Spleen (tissue), 11 donors: ENCODE results near the gene CENPP. TPM values are rescaled to one million over a fixed set of nuclear protein-coding genes. Genes with fewer than 3 reads are reported as not detected.

ENCODE experiments used
- DNase-seq: peaks from one replicate; pipeline ENCODE4 v3.0.0-alpha.2; 2020
- H3K27ac ChIP-seq, 8 donors: fragments of 200-600 bp; sonication (generic) in 7 of 8; 1 replicate in 4 of 8; 2 replicates in 4 of 8; pipeline versions ENCODE4 v1.5.0 to v1.8.0; 2016 to 2021; ENCODE audit warnings: inconsistent platforms in 4 of 8, mild to moderate bottlenecking in 4 of 8, moderate library complexity in 1 of 8
- H3K27me3 ChIP-seq, 7 donors: fragments of 200-600 bp; sonication (generic) in 6 of 7; replicated peaks in 1 of 7; 1 replicate in 4 of 7; 2 replicates in 3 of 7; pipeline versions ENCODE4 v1.5.0 to v1.8.0; 2016 to 2021; ENCODE audit warnings: inconsistent platforms in 3 of 7, mild to moderate bottlenecking in 1 of 7
- H3K36me3 ChIP-seq, 6 donors: fragments of 200-600 bp; sonication (generic) in 5 of 6; 1 replicate in 4 of 6; 2 replicates in 2 of 6; pipeline versions ENCODE4 v1.5.0 to v1.8.0; 2016 to 2021; ENCODE audit warnings: inconsistent platforms in 2 of 6
- H3K4me1 ChIP-seq, 6 donors: fragments of 200-600 bp; sonication (generic) in 5 of 6; 1 replicate in 3 of 6; 2 replicates in 3 of 6; pipeline versions ENCODE4 v1.5.0 to v1.8.0; 2016 to 2021; ENCODE audit warnings: inconsistent platforms in 3 of 6
- H3K4me3 ChIP-seq, 8 donors: fragments of 200-600 bp; sonication (generic) in 7 of 8; 1 replicate in 4 of 8; 2 replicates in 4 of 8; pipeline versions ENCODE4 v1.5.0 to v1.8.0; 2016 to 2021; ENCODE audit warnings: inconsistent platforms in 4 of 8, mild to moderate bottlenecking in 4 of 8, moderate library complexity in 2 of 8
- H3K9me3 ChIP-seq, 8 donors: fragments of 200-600 bp; sonication (generic) in 7 of 8; 1 replicate in 4 of 8; 2 replicates in 4 of 8; pipeline versions ENCODE4 v1.5.0 to v1.8.0; 2016 to 2021; ENCODE audit warnings: inconsistent platforms in 4 of 8
- CTCF ChIP-seq, 11 experiments: fragments of 200-600 bp in 7 of 11; fragments of 450-650 bp in 4 of 11; sonication (generic) in 4 of 11; IDR thresholded peaks in 8 of 11; conservative IDR thresholded peaks in 3 of 11; 1 replicate in 7 of 11; 2 replicates in 4 of 11; pipeline versions ENCODE4 v1.4.0 to v1.8.0; 2016 to 2021; ENCODE audit warnings: antibody characterized with exemption in 11 of 11, inconsistent platforms in 4 of 11, mild to moderate bottlenecking in 1 of 11
- POLR2A ChIP-seq, 3 donors: fragments of 450-650 bp; IDR thresholded peaks; one replicate each; pipeline ENCODE4 v1.5.1; 2017; ENCODE audit warnings: antibody characterized with exemption in 3 of 3, mild to moderate bottlenecking in 1 of 3
- POLR2AphosphoS5 ChIP-seq, 3 donors: sonication (generic); formaldehyde crosslinking; IDR thresholded peaks; one replicate each; pipeline ENCODE4 v1.5.1; 2017; ENCODE audit warnings: antibody characterized with exemption in 3 of 3
- WGBS, 5 donors: extraction: QIAGEN DNeasy Blood & Tissue Kit in 3 of 5; methylation state at CpG; one replicate each; pipeline versions ENCODE4 v1.1.5 to v1.1.7; 2013 to 2018; 5-methylcytosine and 5-hydroxymethylcytosine counted together
- intact Hi-C: fragments of 100-400 bp; cut with DNase I; formaldehyde crosslinking; loops from one replicate; pipeline ENCODE4 v1.15.0; 2023; ENCODE audit warnings: low total_unique reads
- polyA plus RNA-seq, 3 donors: library from polyadenylated mRNA; stranded (reverse); fragments of 200-250 nt; gene quantifications; one replicate each; pipeline ENCODE4 v1.2.1, GENCODE V29; 2013
- total RNA-seq, 7 donors: library from RNA; depleted of rRNA in 3 of 7; stranded (reverse); fragments of >200 nt in 3 of 7; fragmentation: NEBNext Ultra II Directional in 4 of 7; extraction: Animal tissue kit (Norgen Biotek cat#: 25700) in 4 of 7; gene quantifications; one replicate each; pipeline versions ENCODE4 v1.1.0 to v1.2.1, GENCODE V29; 2016 to 2021
- donor health status: healthy with polysubstance abuse.
- donor health status: DM: no; HTN: no; CAD: no; lungs with moderate emphysema.
- donor health status: DM: no; HTN: no; CAD: no.
- donor health status: Bipolar disorder and iron deficiency.
- donor health status: healthy.
- donor health status: DM: no; HTN: no; CAD: no.
- donor health status: DM: yes; HTN: yes; CAD: no.

Gene CENPP
- total and polyA plus RNA-seq, 10 donors, result 1.7 to 15.8 (median 6.2) TPM

- H3K4me3 ChIP-seq, result no peak overlapping the region
- intact Hi-C loops, result no loop called here
- H3K36me3 ChIP-seq, result no peaks in the 10 kb centered on the region
- TF ChIP-seq POLR2AphosphoS5 (IDR thresholded peaks at IDR 0.05), result no peak
- no peak for TF ChIP-seq POLR2A (IDR thresholded peaks at IDR 0.05)
- no peak for TF ChIP-seq CTCF (IDR thresholded peaks at IDR 0.05 in 8 of 11, conservative IDR thresholded peaks at IDR 0.05 in 3 of 11)
- no peaks in the 10 kb centered on the region for H3K27me3 ChIP-seq
- WGBS, 5 donors, result 94 to 100% (median 98%) methylated on average over 1 of the region's 1 CpG
- H3K27ac ChIP-seq, result no peak overlapping the region
- no peaks in the 10 kb centered on the region for H3K9me3 ChIP-seq
- no peak for DNase-seq
- H3K4me1 ChIP-seq, result no peaks in the 10 kb centered on the region
Measured at GRCh38 chr9:92595930-92596329, 270.2 kb downstream of the CENPP start.

- DNase-seq, result no peak
- no peak overlapping the region for H3K4me3 ChIP-seq
- H3K4me1 ChIP-seq, result no peaks in the 10 kb centered on the region
- H3K9me3 ChIP-seq, result peaks cover 0 to 2% (median 0%) of the 10 kb centered on the region in 8 donors
- no peak for TF ChIP-seq POLR2AphosphoS5 (IDR thresholded peaks at IDR 0.05)
- no peak for TF ChIP-seq POLR2A (IDR thresholded peaks at IDR 0.05)
- no peak for TF ChIP-seq CTCF (IDR thresholded peaks at IDR 0.05 in 8 of 11, conservative IDR thresholded peaks at IDR 0.05 in 3 of 11)
- no peaks in the 10 kb centered on the region for H3K27me3 ChIP-seq
- no peaks in the 10 kb centered on the region for H3K36me3 ChIP-seq
- intact Hi-C loops, result no loop called here
- H3K27ac ChIP-seq, result no peak overlapping the region
- 74 to 87% (median 78%) methylated on average over 2 of the region's 2 CpGs for WGBS, 5 donors
Measured at GRCh38 chr9:92598382-92598781, 272.6 kb downstream of the CENPP start.

- H3K9me3 ChIP-seq, result peaks cover 0 to 18% (median 12%) of the 10 kb centered on the region in 8 donors
- H3K36me3 ChIP-seq, result no peaks in the 10 kb centered on the region
- TF ChIP-seq CTCF (IDR thresholded peaks at IDR 0.05 in 8 of 11, conservative IDR thresholded peaks at IDR 0.05 in 3 of 11), result no peak
- TF ChIP-seq POLR2AphosphoS5 (IDR thresholded peaks at IDR 0.05), result no peak
- no peak for TF ChIP-seq POLR2A (IDR thresholded peaks at IDR 0.05)
- DNase-seq, result no peak
- 83 to 94% (median 87%) methylated on average over 4 of the region's 4 CpGs for WGBS, 5 donors
- no peaks in the 10 kb centered on the region for H3K27me3 ChIP-seq
- no peak overlapping the region for H3K4me3 ChIP-seq
- H3K4me1 ChIP-seq, result no peaks in the 10 kb centered on the region
- H3K27ac ChIP-seq, result no peak overlapping the region
- intact Hi-C loops, result no loop called here
Measured at GRCh38 chr9:92599938-92600461, 274.2 kb downstream of the CENPP start.

- WGBS, 5 donors, result 89 to 94% (median 90%) methylated on average over 12 of the region's 12 CpGs
- intact Hi-C loops, result no loop called here
- Histone ChIP-seq H3K4me1 (no peaks in the 10 kb centered on the region), H3K4me3 (no peak overlapping the region), H3K36me3 (no peaks in the 10 kb centered on the region), H3K9me3 (peaks cover 0 to 24% (median 19%) of the 10 kb centered on the region in 8 donors), H3K27ac (no peak overlapping the region), H3K27me3 (no peaks in the 10 kb centered on the region)
- no peak for DNase-seq
- TF ChIP-seq POLR2A (IDR thresholded peaks at IDR 0.05), result no peak
Measured at GRCh38 chr9:92600462-92601261, 274.9 kb downstream of the CENPP start.
